Measurements from ENCODE around the gene STN1. TPM values are rescaled to one million over a fixed set of nuclear protein-coding genes. Genes with fewer than 3 reads are reported as not detected.
"Not testable (repeated sequence)": the region's sequence is repeated elsewhere in the genome, so short reads cannot be mapped to it uniquely, and the experiment has no call there.

STN1 gene
- total RNA-seq, 1 donor from 2014 or later, result 32.6 TPM

DNA sequence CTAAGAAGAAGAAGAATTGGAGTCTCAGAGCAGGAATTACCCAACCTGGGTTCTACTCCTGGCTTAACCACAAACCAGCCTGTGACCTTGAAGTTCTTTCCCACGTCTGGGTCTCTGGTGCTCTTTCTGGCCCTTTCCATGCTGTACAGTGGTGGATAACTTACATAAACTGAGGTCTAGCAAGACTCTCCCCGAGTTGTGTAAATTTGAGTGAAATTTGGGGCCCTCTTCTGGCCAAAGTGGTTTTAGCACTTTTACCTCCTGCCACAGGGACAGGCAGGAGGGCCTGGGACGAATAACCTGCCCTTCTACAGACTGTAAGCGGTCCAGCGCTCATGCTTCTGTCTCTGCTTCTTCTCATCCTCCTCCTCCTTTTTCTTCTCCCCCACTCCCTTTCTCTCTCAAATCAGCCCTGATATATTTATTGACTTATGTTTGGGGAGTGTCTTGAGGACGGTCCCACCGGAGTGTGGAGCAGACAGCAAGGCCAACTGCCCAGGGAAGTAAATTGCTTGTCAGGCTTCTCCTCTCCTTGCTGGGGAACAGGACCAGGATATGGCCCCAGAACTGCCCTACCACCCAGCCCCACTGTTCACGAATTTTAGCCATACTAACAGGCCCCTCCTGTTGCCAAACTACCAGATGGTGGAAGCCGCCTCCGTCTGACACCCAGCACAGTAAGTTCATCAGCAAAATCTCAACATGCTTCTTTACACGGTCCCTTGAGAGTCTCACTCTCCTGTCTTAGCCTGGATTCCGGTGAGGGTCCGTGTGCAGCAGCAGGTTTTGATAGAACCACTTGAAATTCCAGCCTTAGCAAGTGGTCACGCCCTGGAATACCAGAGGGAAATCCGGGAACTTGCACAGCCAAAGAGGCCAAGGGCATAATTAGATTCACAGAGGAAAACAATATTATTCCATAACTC lies 58.6 kb downstream of the STN1 start:
- DNase-seq, result peak; percentile 90

DNA sequence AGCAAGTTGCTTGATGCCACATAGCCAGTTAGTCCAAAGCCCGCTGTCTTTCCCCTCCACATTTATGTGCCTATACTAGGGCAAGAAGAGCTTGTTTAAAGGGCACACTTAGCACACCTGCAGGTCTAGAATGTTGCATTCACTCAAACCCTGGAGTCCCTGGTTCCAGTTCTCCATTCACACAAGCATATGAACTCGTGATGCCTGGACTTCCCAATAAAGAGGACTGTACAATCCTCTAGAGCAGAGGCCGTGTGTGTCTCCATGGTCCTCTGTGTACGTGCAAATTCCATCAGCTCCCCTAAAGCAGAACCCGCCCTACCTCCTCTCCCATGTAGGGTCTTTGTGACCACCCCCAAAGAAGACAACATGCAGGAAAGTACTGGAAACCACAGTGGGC lies 59.6 kb downstream of the STN1 start:
- no peak for DNase-seq

DNA sequence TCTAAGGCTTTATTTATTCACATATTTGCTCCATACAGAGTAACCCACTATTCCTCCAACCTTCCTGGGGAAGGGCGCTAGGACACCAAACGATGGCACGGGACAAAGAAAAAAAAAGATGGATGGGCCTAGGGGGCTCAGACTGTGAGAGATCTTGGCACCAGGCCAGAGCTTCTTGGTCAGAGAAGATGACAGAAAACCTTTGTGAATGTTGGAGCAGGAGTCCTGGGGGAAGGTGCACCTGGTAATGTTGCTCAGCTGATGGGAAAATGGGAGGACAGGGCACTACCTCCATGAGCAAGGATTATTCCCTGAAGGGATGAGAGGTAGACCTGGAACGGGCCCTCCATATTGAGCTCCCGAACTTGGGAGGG lies 61.2 kb downstream of the STN1 start:
- no peak for DNase-seq

DNA sequence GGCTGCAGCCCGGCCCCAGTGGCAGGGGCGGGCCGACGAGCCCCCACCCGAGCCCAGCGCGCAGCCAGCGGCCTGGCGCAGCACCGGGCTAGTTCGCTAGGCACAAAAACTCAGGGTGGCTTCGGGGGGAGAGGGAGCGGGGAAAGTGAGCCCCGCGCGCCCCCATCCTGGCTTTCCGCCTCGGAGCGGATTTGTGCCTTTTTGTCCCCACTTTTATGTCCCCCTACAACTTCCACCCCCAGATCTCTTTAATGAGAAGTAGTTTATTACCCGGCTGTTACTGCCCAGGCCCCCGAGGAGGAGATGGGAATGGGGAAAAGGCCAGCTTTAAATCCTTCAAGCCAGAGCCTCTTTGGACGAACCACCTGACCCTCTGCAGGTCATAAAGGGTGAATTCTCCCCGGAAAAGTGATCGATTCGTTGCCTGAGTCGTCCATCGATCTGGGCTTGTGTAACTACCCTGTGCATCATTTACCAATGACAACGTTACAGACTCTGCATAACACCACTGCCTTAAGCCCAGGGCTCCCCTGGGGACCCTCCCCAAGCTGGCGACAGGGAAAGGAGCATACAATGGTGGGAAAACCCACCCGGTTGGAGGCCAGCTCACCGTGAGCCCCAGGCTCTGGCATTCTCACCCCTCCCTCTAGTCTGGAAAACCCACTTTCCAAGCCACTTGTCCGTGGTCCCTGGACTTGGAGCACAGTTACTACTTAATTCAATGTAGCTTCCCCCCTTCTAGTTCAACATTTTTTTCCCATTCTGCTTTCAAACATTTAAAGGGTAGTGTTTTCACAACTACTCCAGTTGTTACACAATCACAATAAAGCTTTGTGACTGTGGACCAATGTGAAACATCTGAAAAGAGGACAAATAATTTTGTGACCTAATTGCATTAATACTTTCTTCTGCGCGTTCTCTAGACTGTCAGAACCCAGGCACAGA lies 61.9 kb downstream of the STN1 start:
- no peak for DNase-seq

DNA sequence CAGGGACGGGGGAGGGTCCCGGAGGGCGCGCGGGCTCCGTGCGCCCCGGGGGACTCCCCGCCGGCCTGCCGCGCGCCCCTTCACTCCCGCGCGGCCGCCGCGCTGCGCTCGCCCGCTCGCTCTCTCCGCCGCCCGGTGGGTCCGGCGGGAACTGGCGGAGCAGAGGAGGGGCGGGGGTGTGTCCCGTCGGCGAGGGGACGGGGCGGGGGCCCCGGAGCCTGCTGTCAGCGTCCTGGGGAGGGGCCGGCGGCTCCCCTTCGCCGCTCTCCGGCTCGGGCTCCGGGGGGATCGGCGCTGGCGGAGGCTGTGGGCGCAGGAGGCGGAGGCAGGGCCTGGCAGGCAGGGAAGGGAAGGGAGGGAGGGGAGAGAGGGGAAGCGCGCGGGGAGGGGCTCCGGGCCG lies 62.6 kb downstream of the STN1 start, which contains the start of gene SH3PXD2A:
Gene SH3PXD2A (minus strand): TSS at position 153 of the 400 bp plus-strand sequence. CDS start 310 bp downstream, outside the sequence.
- DNase-seq, result peak; percentile 79

DNA sequence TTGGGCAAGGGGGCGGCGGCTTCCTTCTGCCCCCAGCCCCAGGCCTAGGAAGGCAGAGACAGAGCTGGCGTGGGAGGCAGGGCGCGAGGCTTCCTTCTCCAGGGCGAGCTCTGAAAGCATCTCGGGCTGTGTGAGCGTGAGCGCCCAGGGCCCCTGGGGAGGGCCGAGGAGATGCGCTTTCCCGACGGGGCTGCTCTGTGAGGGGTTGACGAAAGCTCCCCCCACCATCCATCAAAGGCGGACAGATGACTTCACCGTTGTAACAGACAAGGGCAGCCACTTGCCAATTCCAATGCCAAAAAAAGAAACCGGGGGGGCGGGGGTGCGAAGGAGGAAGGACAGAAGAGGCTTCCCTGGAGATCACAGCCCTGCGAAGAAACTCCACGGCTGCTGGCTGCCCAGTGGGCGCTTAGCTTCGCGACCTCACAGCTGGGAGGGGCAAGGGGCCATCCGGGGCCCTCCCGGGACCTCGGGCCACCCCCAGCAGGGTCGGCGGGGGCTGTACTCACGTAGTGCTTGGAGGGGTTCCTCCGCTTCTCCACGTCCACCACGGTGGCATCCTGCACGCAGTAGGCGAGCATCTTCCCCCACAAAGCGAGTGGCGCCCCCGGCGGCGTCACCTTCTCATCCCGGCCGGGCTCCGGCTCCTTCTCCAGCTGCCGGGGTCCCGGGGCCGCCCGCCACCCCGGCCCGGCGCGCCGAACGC lies 63.1 kb downstream of the STN1 start:
- DNase-seq, result peak; percentile 78

DNA sequence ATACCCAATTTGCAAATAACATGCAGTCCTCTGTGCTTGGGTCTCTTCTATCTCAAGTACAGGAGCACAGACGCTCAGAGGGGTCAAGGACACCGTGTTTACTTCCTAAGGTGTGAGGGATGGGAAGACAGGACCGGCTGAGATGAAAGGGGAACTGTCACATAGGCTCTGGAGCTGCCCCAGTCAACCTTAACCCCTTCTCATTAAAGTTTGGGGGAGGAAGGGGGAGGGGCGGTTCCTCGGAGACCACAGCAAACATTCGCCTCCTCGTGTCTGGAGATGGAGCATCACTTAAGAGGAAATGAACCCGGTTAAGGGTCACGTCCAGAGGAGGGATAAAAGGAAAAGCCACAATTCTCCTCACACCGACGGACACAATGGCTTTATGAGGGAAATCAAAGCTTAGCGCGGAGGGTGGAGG lies 63.7 kb downstream of the STN1 start:
- DNase-seq, result peak; percentile 64

DNA sequence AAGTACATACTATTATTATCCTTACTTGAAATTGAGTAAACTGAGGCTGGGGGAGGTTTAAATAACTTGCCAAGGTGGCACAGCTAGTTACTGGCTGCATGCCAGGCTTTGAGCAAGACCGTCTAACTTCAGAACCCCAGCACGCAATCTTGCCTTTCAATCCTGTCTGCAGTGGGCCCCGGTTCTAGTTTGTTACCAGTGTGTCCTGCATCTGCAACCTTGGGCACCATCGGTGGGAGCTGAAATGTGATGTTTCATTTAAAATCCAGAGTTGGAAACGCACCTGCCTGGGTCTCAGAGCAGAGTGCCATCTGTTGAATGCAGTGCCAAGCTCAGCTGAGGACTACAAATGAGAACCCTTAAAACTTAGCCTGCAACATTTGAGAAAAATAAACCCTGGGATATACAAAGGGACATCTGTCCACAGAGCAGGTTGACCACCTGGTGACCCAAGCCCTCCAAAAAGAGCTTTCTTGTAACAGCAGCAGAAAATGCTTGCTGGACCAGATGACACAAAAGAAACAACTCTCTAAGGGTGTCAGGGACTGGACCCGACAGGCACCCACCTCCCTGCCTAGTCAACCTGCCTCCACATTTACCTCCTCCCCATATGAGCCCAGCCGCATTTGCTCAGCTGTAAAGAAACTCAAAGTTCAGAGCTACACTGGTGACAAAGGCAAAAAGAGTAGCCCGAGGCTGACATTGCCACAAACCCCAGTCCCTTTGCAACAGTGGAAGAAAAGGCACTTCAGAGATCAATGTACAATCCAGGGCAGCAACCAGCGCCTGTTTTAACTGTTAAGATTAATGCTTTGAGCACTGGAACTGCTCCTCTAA lies 64.3 kb downstream of the STN1 start:
- no peak for DNase-seq

DNA sequence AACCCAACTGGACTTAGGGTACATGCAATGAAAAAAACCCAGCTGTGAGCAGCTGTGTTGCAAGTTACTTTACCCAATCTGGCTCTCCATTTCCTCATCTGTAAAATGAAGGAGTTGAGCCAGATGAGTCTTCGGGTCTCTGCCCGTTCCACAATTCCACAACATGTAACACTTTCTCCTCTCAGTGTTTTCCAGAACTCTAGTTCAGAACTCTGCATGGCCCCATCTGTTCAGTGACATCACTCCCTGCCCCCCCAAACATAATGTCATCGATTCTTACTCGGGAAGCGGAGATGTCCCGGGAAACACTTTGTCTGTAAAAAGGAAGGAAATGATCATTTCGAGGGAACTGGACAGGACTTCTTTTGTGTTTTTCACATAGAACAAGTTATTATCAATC lies 65.1 kb downstream of the STN1 start:
- DNase-seq, result peak; percentile 48

DNA sequence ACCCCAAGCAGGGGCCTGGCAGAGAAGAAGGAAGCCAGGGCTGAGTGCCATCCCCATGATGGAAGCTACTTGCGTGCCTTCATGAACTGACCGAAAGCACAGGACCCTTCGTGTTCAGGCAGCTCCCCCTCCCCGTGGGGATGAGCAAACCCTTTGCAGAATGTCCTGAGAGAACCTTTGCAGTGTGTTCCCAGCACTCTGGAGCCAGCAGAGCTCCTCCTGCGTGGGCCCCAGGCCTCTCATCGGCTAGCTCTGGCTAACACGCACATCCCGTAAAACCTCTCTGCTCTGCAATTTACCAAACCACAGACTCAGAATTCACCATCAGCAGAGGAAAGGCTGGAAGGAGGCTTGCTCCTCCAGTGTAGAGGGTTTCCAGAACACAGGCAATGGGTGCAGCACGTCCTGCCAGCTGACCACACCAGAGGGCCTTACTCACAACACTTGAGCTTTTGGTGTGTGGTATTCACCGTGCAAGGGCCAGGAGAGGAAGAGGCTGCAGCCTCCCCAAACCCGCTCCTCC lies 65.7 kb downstream of the STN1 start:
- DNase-seq, result peak; percentile 54

DNA sequence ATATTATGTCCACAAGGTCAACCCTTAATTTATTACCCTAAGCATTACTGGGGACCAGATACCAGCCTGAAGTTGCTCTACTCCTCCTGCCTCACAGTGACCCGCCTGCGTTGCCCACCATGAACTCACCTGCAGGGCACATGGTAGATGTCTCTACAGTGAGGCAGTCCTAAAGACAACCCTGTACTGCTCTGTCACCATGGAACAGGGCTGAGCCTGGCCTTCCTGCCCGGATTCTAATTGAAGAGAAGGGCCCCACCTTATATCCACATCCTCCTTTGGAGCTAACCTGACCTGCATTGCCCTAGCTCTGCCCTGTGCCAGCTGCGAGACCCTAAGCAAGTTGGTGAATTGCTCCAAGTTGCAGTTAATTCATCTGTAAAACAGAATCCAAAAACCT lies 66.7 kb downstream of the STN1 start:
- DNase-seq, result no peak

DNA sequence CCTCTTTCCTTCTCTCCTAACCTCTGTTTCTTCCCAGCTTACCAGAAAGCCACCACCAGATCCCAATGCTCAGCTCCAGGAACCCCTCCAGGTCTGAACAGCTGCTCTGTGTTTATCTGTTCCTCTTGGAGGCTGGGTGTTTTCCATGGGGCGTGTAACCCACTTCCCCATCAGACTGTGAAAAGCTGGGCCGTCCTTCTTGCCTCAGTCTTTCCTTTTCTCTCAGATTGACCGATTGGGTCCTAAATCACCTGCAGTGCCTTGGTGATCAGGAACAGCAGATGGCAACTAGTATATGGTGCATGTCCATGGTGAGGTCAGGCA lies 67.5 kb downstream of the STN1 start:
- peak; percentile 54 for DNase-seq

DNA sequence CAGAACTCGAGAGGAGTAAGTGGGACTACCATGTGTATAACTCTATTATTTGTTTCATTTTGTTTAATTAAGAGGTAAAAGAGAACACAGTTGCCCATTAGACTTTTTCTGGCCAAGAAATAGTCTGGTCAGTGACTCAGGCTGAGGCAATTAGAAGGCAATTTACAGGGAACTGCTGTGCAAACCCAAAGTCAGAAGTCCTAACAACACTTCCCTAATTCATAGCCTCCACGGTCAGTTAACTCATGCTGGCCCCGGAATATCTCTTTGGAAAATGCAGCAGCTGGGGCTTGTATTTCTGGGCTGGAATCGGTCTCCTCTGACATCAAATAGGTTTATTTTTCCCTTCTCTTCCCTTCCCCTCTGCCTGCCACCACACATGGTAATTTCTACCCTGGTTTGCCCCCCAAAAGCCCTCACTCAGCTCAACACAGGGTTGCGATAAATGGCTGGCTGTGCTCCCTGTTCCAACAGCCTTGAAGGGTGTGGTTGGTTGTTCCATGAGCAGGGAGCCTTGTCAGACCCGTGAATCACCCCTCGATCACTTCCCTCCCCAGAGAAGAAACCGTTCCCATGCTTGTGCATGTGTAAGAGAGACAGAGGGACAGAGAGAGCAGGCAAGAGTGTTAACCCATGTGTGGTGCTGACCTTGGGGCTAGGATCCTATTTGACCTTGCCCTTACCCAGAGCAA lies 68.0 kb downstream of the STN1 start:
- no peak for DNase-seq

DNA sequence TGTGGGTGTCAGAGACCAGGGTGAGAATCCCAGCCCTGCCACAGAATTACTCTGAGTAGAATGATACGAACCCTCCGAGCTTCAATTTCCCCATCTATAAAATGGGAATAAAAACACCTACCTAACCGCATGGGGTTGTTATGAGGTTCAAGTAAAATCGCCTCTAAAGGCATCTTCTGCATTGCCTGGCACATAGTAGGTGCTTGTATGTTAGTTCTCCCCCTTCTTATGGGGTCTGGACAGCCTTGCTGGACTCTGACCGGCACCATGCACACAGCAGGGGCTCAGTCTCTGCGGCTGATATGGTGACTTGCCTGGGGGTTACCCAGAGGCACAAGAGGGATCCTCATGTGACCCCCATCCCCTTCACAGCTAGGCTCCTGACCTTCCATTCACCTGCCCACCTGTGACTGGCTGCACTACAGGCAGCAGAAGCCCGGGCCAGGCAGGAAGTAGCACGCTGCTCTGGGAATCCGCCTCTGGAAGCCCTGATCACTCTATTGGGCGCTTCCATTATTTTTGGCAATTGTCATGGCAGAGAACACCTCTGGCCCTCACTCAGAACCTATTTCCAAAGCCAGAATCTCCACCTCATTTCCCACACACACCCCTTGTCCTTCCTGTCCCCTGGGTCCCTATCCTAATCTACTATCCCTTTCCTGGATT lies 68.6 kb downstream of the STN1 start:
- DNase-seq, result no peak

DNA sequence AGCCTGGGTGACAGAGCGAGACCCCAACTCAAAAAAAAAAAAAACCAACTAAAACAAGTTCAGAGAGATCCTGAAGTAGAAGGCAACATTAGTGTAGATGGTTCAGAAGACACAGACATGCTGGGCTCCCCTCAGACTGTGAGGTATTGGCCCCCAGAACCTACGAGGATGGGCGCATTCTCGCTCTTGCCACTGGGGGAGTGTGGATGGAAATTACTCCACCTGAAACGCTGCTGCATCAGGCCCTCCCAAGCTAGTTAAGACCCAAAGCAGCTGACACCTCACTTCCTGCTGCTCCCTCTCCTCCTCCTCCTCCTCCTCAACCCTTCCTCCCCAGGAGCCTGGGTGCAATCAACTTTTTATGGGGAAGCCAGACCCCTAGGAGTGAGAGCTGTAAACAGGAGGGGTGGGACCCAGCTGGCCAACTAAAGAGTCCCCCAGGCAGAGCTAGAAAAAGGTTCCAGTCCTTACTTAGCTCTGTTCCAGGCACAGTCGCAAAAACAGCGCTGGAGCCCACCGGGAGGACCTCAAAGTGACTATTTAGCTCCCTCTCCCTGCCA lies 70.0 kb downstream of the STN1 start:
- no peak for DNase-seq

DNA sequence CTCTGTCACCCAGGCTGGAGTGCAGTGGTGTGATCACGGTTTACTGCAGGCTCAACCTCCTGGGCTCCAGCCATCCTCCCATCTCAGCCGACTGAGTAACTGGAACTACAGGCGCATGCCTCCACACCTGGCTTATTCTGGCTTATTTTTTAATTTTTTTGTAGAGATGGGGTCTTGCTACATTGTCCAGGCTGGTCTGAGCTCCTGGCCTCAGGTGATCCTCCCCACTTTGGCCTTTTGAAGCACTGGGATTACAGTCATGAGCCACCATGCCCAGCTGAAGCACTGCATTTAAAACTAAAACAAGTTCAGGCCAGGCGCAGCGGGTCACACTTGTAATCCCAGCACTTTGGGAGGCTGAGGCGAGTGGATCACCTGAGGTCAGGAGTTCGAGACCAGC lies 70.6 kb downstream of the STN1 start:
- no peak for DNase-seq

DNA sequence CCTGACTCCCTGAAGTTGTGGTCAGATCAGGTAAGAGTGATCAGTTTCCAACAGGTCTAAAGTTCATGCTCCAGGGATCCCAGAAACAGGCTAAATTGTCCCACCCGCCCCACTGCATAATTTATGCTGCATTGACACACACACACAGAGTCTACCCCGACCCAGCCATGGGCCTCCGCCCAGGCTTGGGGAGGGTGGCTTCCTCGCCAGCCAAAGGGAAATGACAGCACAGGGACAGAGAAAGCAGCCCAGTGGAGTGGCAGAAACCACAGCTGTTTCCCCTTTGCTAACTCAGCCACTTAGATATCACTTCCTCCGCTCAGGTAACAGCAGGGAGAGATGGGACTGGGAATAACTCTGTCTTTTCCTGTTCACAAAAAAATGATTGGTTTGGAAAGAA lies 72.0 kb downstream of the STN1 start:
- DNase-seq, result no peak

DNA sequence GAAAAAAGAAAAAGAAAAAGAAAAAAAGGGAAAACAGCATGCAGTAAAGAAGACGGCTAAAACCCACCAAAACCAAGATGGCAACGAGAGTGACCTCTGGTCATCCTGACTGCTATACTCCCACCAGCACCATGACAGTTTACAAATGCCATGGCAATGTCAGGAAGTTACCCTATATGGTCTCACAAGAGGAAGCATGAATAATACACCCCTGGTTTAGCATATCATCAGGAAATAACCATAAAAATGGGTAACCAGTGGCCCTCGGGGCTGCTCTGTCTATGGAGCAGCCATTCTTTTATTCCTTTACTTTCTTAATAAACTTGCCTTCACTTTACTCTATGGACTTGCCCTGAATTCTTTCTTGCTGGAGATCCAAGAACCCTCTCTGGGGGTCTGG lies 72.6 kb downstream of the STN1 start:
- DNase-seq, result not testable (repeated sequence)

DNA sequence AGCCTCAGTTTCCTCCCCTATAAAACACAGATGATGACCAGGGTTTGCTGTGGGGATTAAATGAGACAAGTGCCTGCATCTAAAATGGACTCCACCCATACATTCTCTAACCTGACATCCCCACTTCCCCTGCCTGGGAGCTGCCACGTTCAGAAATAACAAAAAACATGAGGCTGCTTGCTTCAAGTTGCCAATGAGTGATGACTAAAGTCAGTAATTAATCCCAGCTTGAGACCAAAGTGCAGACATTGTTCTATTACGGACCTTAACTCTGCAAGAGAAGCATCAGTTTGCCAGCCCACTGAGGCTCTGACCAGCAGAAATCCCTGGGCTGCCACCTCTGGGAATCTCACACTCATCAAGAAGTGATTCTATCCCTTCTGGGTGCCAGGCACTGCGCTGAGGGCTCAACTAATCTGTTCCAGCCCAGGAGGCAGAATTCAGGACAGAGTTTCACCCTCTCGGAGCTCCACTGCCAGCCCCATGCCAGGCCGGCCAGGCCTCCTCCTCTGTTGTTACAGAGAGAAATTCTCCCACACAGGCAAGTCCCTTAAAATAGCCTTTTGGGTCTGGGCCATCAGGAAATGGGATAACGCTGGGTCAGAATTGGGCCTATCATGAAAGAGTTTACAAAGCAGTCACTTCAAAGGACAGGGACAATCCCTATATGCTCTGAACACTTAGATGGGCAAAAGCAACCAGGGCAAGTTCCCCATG lies 74.0 kb downstream of the STN1 start:
- peak; percentile 47 for DNase-seq
